Parathyroid adenoma (tissue), 2 donors: Measurements from ENCODE around the gene ARHGEF38.

ENCODE experiments used
- H2AFZ ChIP-seq: fragments of 300-600 bp; sonication (generic); one replicate; pipeline ENCODE4 v1.7.0; 2017; ENCODE audit warnings: antibody characterized with exemption, mild to moderate bottlenecking
- H3K27ac ChIP-seq: fragments of 300-600 bp; sonication (generic); one replicate; pipeline ENCODE4 v1.7.0; 2017
- H3K27me3 ChIP-seq: fragments of 300-600 bp; sonication (generic); one replicate; pipeline ENCODE4 v1.7.0; 2017; ENCODE audit warnings: low read length; ENCODE audit not compliant: control insufficient read depth, insufficient read depth
- H3K36me3 ChIP-seq: fragments of 300-600 bp; sonication (generic); one replicate; pipeline ENCODE4 v1.7.0; 2017; ENCODE audit warnings: low read length; ENCODE audit not compliant: control insufficient read depth, insufficient read depth
- H3K4me1 ChIP-seq: fragments of 300-600 bp; sonication (generic); one replicate; pipeline ENCODE4 v1.7.0; 2017; ENCODE audit warnings: control low read depth
- H3K4me2 ChIP-seq: fragments of 300-600 bp; sonication (generic); one replicate; pipeline ENCODE4 v1.7.0; 2017; ENCODE audit warnings: low read length
- H3K4me3 ChIP-seq: fragments of 300-600 bp; sonication (generic); one replicate; pipeline ENCODE4 v1.7.0; 2017; ENCODE audit warnings: low read depth, low read length
- H3K79me2 ChIP-seq: fragments of 300-600 bp; sonication (generic); one replicate; pipeline ENCODE4 v1.7.0; 2017; ENCODE audit warnings: control low read depth
- H3K9ac ChIP-seq: fragments of 300-600 bp; sonication (generic); one replicate; pipeline ENCODE4 v1.7.0; 2017; ENCODE audit warnings: mild to moderate bottlenecking
- H3K9me3 ChIP-seq: fragments of 300-600 bp; sonication (generic); one replicate; pipeline ENCODE4 v1.7.0; 2017; ENCODE audit warnings: low read length; ENCODE audit not compliant: control insufficient read depth
- TF ChIP-seq, protein P1 (sequence below): fragments of 300-600 bp; sonication (generic); IDR thresholded peaks from one replicate; pipeline ENCODE4 v1.7.0; 2017; ENCODE audit warnings: antibody characterized with exemption, mild to moderate bottlenecking
- donor health status: primary hyperparathyroidism.

ARHGEF38 gene

DNA sequence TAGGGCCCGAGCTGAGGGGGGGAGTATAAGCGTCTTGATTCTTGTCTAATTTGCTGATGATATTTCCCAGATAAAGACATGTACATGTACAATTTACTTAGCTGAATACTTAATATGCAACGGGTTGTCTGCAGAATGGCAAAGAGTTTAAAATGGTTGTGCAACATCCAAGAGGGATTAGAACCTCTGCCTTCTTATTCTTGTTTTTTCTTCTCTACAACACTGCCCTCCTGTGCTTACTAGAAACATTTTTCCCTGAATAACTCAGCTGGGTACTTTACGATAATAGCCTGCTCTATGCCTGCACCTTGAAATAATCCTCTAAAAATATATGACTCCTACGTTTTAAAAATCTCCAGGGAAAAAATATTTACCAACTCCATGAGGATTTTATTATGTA is 114.3 kb downstream of the ARHGEF38 start:
- H3K9ac ChIP-seq: no peak overlapping the region
- no peak overlapping the region for H3K4me3 ChIP-seq
- H2AFZ ChIP-seq: no peak overlapping the region
- no peaks in the 10 kb centered on the region for H3K36me3 ChIP-seq
- H3K4me1 ChIP-seq: no peaks in the 10 kb centered on the region
- H3K4me2 ChIP-seq: no peak overlapping the region
- TF ChIP-seq, protein P1, sequence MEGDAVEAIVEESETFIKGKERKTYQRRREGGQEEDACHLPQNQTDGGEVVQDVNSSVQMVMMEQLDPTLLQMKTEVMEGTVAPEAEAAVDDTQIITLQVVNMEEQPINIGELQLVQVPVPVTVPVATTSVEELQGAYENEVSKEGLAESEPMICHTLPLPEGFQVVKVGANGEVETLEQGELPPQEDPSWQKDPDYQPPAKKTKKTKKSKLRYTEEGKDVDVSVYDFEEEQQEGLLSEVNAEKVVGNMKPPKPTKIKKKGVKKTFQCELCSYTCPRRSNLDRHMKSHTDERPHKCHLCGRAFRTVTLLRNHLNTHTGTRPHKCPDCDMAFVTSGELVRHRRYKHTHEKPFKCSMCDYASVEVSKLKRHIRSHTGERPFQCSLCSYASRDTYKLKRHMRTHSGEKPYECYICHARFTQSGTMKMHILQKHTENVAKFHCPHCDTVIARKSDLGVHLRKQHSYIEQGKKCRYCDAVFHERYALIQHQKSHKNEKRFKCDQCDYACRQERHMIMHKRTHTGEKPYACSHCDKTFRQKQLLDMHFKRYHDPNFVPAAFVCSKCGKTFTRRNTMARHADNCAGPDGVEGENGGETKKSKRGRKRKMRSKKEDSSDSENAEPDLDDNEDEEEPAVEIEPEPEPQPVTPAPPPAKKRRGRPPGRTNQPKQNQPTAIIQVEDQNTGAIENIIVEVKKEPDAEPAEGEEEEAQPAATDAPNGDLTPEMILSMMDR: no peak
- no peak overlapping the region for H3K27ac ChIP-seq
- no peaks in the 10 kb centered on the region for H3K27me3 ChIP-seq
- H3K9me3 ChIP-seq: no peaks in the 10 kb centered on the region
- H3K79me2 ChIP-seq: no peaks in the 10 kb centered on the region

GRCh38 chr4:105670684-105671083 is 118.3 kb downstream of the ARHGEF38 start:
- Histone ChIP-seq H3K27ac (no peak overlapping the region), H3K4me1 (no peaks in the 10 kb centered on the region), H3K9ac (no peak overlapping the region), H3K79me2 (no peaks in the 10 kb centered on the region), H3K9me3 (no peaks in the 10 kb centered on the region), H3K27me3 (no peaks in the 10 kb centered on the region), H2AFZ (no peak overlapping the region), H3K36me3 (no peaks in the 10 kb centered on the region), H3K4me3 (no peak overlapping the region), H3K4me2 (no peak overlapping the region)
- TF ChIP-seq, protein P1: no peak

DNA sequence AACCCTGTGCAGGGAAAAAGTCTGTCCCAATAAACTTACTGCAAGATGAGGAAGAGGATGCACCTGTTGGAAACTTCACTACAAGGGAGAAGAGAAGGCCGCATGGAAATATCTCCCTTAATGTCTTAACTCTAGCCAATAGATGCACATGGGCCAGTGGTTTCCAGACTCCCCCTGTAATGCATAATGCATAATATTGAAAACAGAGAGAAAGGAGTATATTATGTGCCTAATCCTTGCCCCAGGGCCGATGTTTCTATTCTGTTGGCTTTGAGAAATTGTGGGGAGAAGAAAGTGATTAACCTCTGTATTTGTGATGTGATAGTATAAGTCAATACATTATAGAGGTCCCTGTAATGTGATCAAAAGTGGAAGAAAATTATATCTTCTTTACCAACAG is 118.9 kb downstream of the ARHGEF38 start:
- TF ChIP-seq, protein P1: no peak
- Histone ChIP-seq H3K79me2 (no peaks in the 10 kb centered on the region), H2AFZ (no peak overlapping the region), H3K9me3 (no peaks in the 10 kb centered on the region), H3K27ac (no peak overlapping the region), H3K4me3 (no peak overlapping the region), H3K9ac (no peak overlapping the region), H3K27me3 (no peaks in the 10 kb centered on the region), H3K4me1 (no peaks in the 10 kb centered on the region), H3K4me2 (no peak overlapping the region), H3K36me3 (no peaks in the 10 kb centered on the region)

- H3K79me2 ChIP-seq: no peaks in the 10 kb centered on the region
- no peak overlapping the region for H3K9ac ChIP-seq
- H3K4me1 ChIP-seq: no peaks in the 10 kb centered on the region
- no peak overlapping the region for H3K4me2 ChIP-seq
- no peak overlapping the region for H3K27ac ChIP-seq
- TF ChIP-seq, protein P1: no peak
- no peaks in the 10 kb centered on the region for H3K27me3 ChIP-seq
- no peak overlapping the region for H2AFZ ChIP-seq
- H3K9me3 ChIP-seq: no peaks in the 10 kb centered on the region
- no peaks in the 10 kb centered on the region for H3K36me3 ChIP-seq
- H3K4me3 ChIP-seq: no peak overlapping the region
These were observed 121.6 kb downstream of the ARHGEF38 start for GRCh38 chr4:105674011-105674410.

DNA sequence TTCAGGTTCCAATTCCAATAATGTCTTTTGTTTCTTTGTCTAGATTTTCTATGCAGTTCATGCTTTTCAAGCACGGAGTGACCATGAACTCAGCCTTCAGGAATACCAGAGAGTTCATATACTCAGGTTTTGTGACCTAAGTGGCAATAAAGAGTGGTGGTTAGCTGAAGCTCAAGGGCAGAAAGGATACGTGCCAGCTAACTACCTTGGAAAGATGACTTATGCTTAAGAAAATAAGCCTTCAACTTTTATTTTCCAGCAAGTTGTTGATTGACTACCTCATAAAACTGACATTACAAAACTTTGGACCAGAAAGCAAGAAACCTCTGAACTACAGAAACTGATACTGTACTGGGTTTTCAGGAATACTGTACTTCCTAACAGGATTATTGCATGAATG is 125.3 kb downstream of the ARHGEF38 start:
- Histone ChIP-seq H3K27ac (no peak overlapping the region), H3K4me3 (no peak overlapping the region), H3K4me2 (no peak overlapping the region), H3K79me2 (no peaks in the 10 kb centered on the region), H3K4me1 (no peaks in the 10 kb centered on the region), H3K9ac (no peak overlapping the region), H3K9me3 (no peaks in the 10 kb centered on the region), H3K36me3 (no peaks in the 10 kb centered on the region), H3K27me3 (no peaks in the 10 kb centered on the region), H2AFZ (no peak overlapping the region)
- TF ChIP-seq, protein P1: no peak
